Bronchial epithelial cell (primary cell): Measurements from ENCODE around the gene ZNF749. TPM values are rescaled to one million over a fixed set of nuclear protein-coding genes. Genes with fewer than 3 reads are reported as not detected.

Experiments
- DNase-seq: peaks from one replicate; pipeline ENCODE4 v3.0.0-alpha.2; 2010; ENCODE audit warnings: low read depth
- FAIRE-seq: peaks from 2 replicates; lab custom pipeline; 2011; peaks lifted over from hg19 to GRCh38; lab: Jason Lieb, UNC
- H3K27me3 ChIP-seq: 2 replicates; pipeline ENCODE4 v1.5.1; 2011; ENCODE audit warnings: low read length; ENCODE audit not compliant: control insufficient read depth, insufficient read depth
- H3K36me3 ChIP-seq: 2 replicates; pipeline ENCODE4 v1.5.1; 2011; ENCODE audit warnings: low read length; ENCODE audit not compliant: control insufficient read depth, insufficient read depth
- H3K4me3 ChIP-seq: 2 replicates; pipeline ENCODE4 v1.5.1; 2011; ENCODE audit warnings: mild to moderate bottlenecking, low read depth, low read length, control low read depth
- total RNA-seq: library from RNA; depleted of rRNA; stranded (reverse); fragments of >200 nt; gene quantifications from 2 replicates; pipeline ENCODE4 v1.2.1, GENCODE V29; 2014
- TF ChIP-seq, protein P1 (sequence below): IDR thresholded peaks from 2 replicates; pipeline ENCODE4 v1.5.1; 2011; ENCODE audit warnings: mild to moderate bottlenecking, moderate library complexity, low read length, control low read depth, inconsistent platforms; ENCODE audit not compliant: insufficient read depth, severe bottlenecking

The ZNF749 gene
- total RNA-seq, 1 donor from 2014 or later = 18.4 TPM

DNA sequence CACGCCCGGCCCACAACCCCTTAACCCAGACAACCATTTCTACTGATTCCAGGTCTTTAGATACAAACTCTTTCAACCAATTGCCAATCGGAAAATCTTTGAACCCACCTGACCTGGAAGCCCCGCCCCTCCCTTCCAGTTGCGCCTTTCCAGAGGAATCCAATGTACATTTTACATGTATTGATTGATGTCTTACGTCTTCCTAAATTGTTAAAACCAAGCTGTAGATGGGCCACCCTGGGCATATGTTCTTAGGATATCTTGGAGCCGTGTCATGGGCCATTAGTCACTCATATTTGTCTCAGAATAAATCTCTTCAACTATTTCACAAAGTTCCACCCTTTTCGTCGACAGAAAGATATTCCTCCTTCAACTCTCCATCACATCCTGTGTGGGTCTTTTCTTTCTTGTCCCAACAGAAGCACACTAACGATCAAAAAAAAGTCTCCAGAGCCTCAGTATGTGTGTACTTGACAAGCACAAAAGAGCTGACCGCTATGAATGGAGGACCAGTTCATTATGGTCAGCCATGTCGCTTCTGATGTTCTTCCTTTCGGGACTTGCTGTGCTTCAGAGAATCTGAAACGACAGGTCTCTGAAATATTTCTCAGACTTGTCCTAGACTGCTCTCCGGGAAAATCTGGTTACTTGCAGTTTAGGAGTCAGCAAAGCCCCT, 601 bp upstream of the ZNF749 start:
- Histone ChIP-seq H3K4me3 (peak overlapping the region; percentile 64), H3K36me3 (no peaks in the 10 kb centered on the region), H3K27me3 (no peaks in the 10 kb centered on the region)
- DNase-seq (peak; percentile 28), FAIRE-seq (peak; percentile 7)
- TF ChIP-seq, protein P1, sequence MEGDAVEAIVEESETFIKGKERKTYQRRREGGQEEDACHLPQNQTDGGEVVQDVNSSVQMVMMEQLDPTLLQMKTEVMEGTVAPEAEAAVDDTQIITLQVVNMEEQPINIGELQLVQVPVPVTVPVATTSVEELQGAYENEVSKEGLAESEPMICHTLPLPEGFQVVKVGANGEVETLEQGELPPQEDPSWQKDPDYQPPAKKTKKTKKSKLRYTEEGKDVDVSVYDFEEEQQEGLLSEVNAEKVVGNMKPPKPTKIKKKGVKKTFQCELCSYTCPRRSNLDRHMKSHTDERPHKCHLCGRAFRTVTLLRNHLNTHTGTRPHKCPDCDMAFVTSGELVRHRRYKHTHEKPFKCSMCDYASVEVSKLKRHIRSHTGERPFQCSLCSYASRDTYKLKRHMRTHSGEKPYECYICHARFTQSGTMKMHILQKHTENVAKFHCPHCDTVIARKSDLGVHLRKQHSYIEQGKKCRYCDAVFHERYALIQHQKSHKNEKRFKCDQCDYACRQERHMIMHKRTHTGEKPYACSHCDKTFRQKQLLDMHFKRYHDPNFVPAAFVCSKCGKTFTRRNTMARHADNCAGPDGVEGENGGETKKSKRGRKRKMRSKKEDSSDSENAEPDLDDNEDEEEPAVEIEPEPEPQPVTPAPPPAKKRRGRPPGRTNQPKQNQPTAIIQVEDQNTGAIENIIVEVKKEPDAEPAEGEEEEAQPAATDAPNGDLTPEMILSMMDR = no peak

DNA sequence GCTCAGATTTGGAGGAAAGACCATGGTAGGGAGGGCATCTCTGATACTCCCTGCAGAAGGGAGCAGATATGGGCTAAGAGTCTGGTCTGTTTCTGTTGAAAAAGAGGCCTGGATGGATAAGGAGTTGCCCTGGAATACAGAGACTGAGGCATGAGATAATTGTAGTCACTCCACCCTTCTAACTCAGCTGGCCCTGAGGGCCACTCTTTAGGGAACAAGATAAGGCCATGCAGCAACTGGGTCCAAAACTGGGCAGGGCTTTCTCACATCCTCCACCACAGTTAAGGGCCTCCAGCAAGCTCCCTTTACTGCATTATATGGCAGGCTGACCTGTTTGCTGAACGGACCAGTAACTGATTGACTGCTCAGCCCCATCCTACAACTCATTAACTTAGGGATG, 1.3 kb downstream of the ZNF749 start:
- DNase-seq = no peak
- H3K27me3 ChIP-seq = no peaks in the 10 kb centered on the region
- peak overlapping the region; percentile 64 for H3K4me3 ChIP-seq
- TF ChIP-seq, protein P1 = no peak
- H3K36me3 ChIP-seq = no peaks in the 10 kb centered on the region
- no peak for FAIRE-seq

DNA sequence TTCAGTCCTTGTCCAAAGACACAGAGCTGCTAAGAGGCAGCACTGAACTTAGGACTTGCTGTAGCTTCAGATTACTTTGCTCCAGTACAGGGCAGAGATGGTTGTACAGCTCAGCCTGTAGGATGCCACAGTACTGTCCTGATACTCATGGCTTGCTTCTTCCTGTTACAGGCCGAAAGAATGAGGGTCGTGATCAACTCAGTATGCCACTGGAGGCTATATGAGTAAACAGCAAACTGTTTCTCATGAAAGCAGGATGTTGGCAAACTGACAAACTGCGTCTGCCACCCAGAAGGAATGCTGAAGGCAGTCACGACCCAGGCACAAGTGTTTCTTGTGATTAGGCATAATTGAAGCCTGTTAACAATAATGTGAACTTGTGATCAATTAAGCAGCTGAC, 2.8 kb downstream of the ZNF749 start:
- FAIRE-seq = no peak
- no peak for DNase-seq
- H3K4me3 ChIP-seq = no peak overlapping the region
- H3K36me3 ChIP-seq = no peaks in the 10 kb centered on the region
- TF ChIP-seq, protein P1 = no peak
- H3K27me3 ChIP-seq = no peaks in the 10 kb centered on the region

DNA sequence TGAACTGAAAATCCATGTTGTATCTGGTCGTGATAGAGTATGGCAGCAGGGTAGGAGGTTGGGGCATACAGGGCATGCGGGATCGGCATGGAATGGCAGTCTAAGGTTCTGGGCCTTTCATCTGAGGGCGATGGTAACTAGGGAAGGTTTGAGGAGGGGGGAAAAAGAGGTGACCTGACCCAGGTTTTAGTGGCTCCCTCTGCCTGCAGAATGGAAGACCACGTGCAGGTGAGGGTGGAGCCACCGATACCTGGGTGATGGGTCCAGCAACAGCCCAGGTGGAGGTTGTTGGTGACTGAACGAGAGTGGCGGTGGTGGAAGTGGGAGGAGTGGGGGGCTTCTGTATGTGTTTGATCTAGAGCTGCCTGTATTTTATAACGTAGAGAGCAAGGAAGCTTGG, 3.8 kb downstream of the ZNF749 start:
- TF ChIP-seq, protein P1 = no peak
- peaks cover 8% of the 10 kb centered on the region for H3K36me3 ChIP-seq
- H3K27me3 ChIP-seq = no peaks in the 10 kb centered on the region
- FAIRE-seq = no peak
- no peak for DNase-seq
- H3K4me3 ChIP-seq = no peak overlapping the region

DNA sequence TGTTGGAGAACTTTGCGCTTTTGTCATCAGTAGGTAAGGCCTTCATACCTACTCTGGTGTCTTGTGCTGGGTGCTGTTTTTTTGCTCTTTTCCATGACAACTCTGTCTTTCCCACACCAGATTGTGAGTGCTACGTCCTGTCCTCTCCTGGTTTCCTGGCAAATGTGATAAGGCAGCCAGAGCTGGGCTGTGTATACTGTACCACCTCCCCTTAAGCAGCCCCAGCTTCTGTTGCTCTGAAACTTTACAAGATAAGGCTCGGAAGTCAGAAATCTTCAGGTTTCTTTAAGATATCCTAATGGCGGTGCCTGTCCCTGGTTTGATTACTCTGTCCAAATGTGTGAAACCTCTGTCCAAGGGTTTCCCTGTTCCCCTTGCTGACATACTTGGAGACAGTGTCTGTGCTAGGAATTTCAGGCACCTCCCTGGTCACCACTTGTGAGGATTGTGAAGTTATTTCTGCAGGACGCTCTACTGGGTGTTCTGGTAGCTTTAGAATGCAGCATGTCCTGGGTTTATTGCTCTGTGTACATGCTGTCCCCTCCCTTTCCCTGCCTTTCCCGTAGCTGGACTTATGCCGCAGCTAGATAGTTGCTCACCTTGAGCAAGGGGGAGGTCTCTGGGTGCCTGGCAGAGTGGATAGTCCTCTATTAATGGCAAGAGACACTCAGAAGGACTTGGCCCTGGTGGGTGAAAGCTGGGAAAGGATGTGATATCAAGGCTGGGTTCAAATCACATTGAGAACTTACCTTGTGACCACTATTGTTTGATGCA, 7.0 kb downstream of the ZNF749 start:
- no peak for DNase-seq
- TF ChIP-seq, protein P1 = no peak
- H3K36me3 ChIP-seq = peaks cover 8% of the 10 kb centered on the region
- no peaks in the 10 kb centered on the region for H3K27me3 ChIP-seq
- H3K4me3 ChIP-seq = no peak overlapping the region
- FAIRE-seq = no peak
